Esophagus muscularis mucosa (tissue), 4 donors: ENCODE measurements around the gene RBM45. TPM values are rescaled to one million over a fixed set of nuclear protein-coding genes. Genes with fewer than 3 reads are reported as not detected.

Experiments used
- DNase-seq: peaks from one replicate; pipeline ENCODE4 v3.0.0-alpha.2; 2017; ENCODE audit errors: extremely low spot score
- H3K27ac ChIP-seq, 4 donors: fragments of 200-600 bp; sonication (generic); replicated peaks in 1 of 4; 1 replicate in 3 of 4; 2 replicates in 1 of 4; pipeline ENCODE4 v1.5.1; 2016 to 2019; ENCODE audit warnings: mild to moderate bottlenecking in 1 of 4
- H3K27me3 ChIP-seq, 4 donors: fragments of 200-600 bp; sonication (generic); one replicate each; pipeline versions ENCODE4 v1.5.1 to v1.6.0; 2016 to 2019
- H3K36me3 ChIP-seq, 4 donors: fragments of 200-600 bp; sonication (generic); one replicate each; pipeline ENCODE4 v1.5.1; 2016 to 2019
- H3K4me1 ChIP-seq, 4 donors: fragments of 200-600 bp; sonication (generic); one replicate each; pipeline ENCODE4 v1.5.1; 2016 to 2019
- H3K4me3 ChIP-seq, 4 donors: fragments of 200-600 bp; sonication (generic); 1 replicate in 2 of 4; 2 replicates in 2 of 4; pipeline ENCODE4 v1.5.1; 2016 to 2019; ENCODE audit warnings: mild to moderate bottlenecking in 4 of 4, moderate library complexity in 1 of 4
- H3K9me3 ChIP-seq, 4 donors: fragments of 200-600 bp; sonication (generic); 1 replicate in 3 of 4; 2 replicates in 1 of 4; pipeline ENCODE4 v1.5.1; 2016 to 2019
- CTCF ChIP-seq, 3 experiments: fragments of 200-600 bp in 2 of 3; fragments of 450-650 bp in 1 of 3; sonication (generic) in 2 of 3; IDR thresholded peaks; one replicate each; pipeline ENCODE4 v1.5.1; 2017 to 2019; ENCODE audit warnings: antibody characterized with exemption in 3 of 3, mild to moderate bottlenecking in 2 of 3, moderate library complexity in 1 of 3
- EP300 ChIP-seq: sonication (generic); formaldehyde crosslinking; IDR thresholded peaks from one replicate; pipeline ENCODE4 v1.6.1; 2017; ENCODE audit warnings: antibody characterized with exemption
- POLR2A ChIP-seq: fragments of 450-650 bp; IDR thresholded peaks from one replicate; pipeline ENCODE4 v1.6.1; 2017; ENCODE audit warnings: antibody characterized with exemption, moderate library complexity, mild to moderate bottlenecking, low read depth
- POLR2AphosphoS5 ChIP-seq, 2 donors: sonication (generic); formaldehyde crosslinking; IDR thresholded peaks; one replicate each; pipeline ENCODE4 v1.6.1; 2017; ENCODE audit warnings: antibody characterized with exemption in 2 of 2
- WGBS: methylation state at CpG from one replicate; pipeline ENCODE4 v1.1.5; 2018; 5-methylcytosine and 5-hydroxymethylcytosine counted together
- intact Hi-C: fragments of 100-400 bp; cut with DNase I; formaldehyde crosslinking; loops from one replicate; pipeline ENCODE4 v1.15.1; 2023
- total RNA-seq, 4 donors: library from RNA; depleted of rRNA; stranded (reverse); fragments of >200 nt; gene quantifications; one replicate each; pipeline versions ENCODE4 v1.1.0 to v1.2.1, GENCODE V29; 2016

RBM45 gene
- total RNA-seq, 4 donors from 2014 or later: 5.6 to 13.7 (median 7.4) TPM

DNA sequence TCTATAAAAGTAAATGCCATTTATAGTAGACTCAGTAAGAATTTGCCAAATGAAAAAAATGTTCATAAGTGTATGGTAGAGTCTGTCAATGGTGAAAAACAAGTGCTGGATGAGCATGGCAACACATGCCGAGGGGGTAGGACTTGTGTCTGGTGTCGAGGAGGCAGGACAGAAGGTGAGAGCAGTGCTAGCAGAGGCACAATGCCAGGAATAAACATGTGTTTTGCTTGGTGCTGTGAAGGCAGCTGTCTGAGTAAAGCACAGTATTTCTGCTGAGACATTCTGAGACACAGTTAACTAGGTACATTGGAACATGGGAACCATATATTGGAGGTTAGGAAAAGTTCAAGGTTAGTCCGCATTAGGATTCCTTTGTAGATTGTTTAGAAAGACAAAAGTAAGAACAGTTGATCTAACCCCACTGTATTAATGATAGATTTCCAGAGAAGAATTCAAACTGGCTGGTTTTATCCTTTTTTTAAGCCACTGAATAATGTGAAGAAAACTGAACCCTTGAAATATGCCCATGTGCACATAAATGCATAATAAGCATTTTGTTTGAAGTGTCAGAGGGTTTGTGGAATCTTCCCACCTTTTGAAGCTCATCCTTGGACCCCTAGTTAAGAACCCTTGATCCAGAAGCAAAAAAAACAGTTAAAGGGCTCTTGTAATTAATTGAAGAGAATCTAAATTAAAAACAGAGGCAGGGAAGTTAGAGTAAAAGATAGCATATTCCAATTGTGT lies 7.1 kb downstream of the RBM45 start:
- Histone ChIP-seq H3K36me3 (peaks cover 10 to 59% (median 30%) of the 10 kb centered on the region in 4 donors), H3K27ac (no peak overlapping the region), H3K27me3 (no peaks in the 10 kb centered on the region), H3K9me3 (no peaks in the 10 kb centered on the region), H3K4me3 (no peak overlapping the region), H3K4me1 (no peaks in the 10 kb centered on the region)
- no peak for DNase-seq
- TF ChIP-seq POLR2A: no peak
- no peak for TF ChIP-seq CTCF (IDR thresholded peaks at IDR 0.05)
- TF ChIP-seq POLR2AphosphoS5 (IDR thresholded peaks at IDR 0.05): no peak
- no peak for TF ChIP-seq EP300
- intact Hi-C loops: no loop called here
- 91% methylated on average over 3 of the region's 3 CpGs for WGBS

GRCh38 chr2:178123163-178123562 lies 10.9 kb downstream of the RBM45 start:
- peaks cover 16 to 87% (median 46%) of the 10 kb centered on the region in 4 donors for H3K36me3 ChIP-seq
- no peaks in the 10 kb centered on the region for H3K9me3 ChIP-seq

DNA sequence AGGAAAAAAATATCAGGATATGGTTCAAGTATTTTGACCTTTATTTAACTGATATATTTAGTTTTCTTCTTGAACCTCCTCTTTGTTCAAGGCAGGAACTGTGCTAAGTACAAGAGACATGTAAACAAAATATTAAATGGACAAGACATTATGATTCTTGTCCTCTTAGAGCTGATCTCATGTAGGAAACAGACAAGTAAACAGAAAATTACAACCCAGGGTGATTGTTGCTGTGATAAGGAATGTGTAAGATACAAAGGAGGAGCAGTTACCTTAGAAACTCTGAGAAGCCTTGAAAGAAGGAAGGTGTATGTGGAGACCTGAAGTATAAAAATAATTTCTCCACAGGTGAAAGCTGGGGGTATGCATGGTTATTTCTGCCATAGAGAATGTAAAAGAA lies 12.9 kb downstream of the RBM45 start:
- H3K9me3 ChIP-seq: no peaks in the 10 kb centered on the region
- no peak overlapping the region for H3K4me3 ChIP-seq
- peaks cover 19 to 94% (median 51%) of the 10 kb centered on the region in 4 donors for H3K36me3 ChIP-seq
- TF ChIP-seq CTCF (IDR thresholded peaks at IDR 0.05): no peak
- no peak for TF ChIP-seq POLR2A
- TF ChIP-seq EP300: no peak
- no peak for TF ChIP-seq POLR2AphosphoS5 (IDR thresholded peaks at IDR 0.05)
- intact Hi-C loops: no loop called here
- DNase-seq: no peak
- no peak overlapping the region for H3K27ac ChIP-seq
- no peaks in the 10 kb centered on the region for H3K27me3 ChIP-seq
- H3K4me1 ChIP-seq: no peaks in the 10 kb centered on the region

More at GRCh38 chr2:178123163-178123562, 10.9 kb downstream of the RBM45 start:
- Histone ChIP-seq H3K27me3 (no peaks in the 10 kb centered on the region), H3K4me1 (no peaks in the 10 kb centered on the region), H3K27ac (no peak overlapping the region), H3K4me3 (no peak overlapping the region)
- 95% methylated on average over 2 of the region's 2 CpGs for WGBS
- DNase-seq: no peak
- intact Hi-C loops: no loop called here
- TF ChIP-seq POLR2A: no peak
- no peak for TF ChIP-seq POLR2AphosphoS5 (IDR thresholded peaks at IDR 0.05)
- TF ChIP-seq CTCF (IDR thresholded peaks at IDR 0.05): no peak
- TF ChIP-seq EP300: no peak

DNA sequence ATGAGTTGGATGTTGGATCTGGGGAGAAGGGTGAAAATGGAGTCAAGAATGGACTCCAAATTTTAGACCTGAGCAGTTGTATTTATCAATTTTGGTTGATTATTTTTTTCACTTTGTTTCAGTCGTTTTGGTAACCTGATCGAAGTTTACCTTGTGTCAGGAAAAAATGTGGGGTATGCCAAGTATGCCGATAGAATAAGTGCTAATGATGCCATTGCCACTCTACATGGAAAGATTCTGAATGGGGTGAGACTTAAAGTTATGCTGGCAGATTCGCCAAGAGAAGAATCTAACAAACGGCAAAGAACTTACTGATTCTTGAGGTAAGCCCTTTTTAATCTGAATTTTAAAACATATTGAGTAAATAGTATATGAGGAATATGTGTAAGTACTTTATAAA lies 13.6 kb downstream of the RBM45 start:
- H3K36me3 ChIP-seq: peaks cover 21 to 89% (median 47%) of the 10 kb centered on the region in 4 donors
- H3K4me1 ChIP-seq: no peaks in the 10 kb centered on the region
- DNase-seq: no peak
- H3K27ac ChIP-seq: no peak overlapping the region
- no peak overlapping the region for H3K4me3 ChIP-seq
- H3K9me3 ChIP-seq: no peaks in the 10 kb centered on the region
- no peaks in the 10 kb centered on the region for H3K27me3 ChIP-seq
- 66% methylated on average over 5 of the region's 5 CpGs for WGBS
- intact Hi-C loops: no loop called here
- no peak for TF ChIP-seq POLR2A
- no peak for TF ChIP-seq EP300
- no peak for TF ChIP-seq POLR2AphosphoS5 (IDR thresholded peaks at IDR 0.05)

DNA sequence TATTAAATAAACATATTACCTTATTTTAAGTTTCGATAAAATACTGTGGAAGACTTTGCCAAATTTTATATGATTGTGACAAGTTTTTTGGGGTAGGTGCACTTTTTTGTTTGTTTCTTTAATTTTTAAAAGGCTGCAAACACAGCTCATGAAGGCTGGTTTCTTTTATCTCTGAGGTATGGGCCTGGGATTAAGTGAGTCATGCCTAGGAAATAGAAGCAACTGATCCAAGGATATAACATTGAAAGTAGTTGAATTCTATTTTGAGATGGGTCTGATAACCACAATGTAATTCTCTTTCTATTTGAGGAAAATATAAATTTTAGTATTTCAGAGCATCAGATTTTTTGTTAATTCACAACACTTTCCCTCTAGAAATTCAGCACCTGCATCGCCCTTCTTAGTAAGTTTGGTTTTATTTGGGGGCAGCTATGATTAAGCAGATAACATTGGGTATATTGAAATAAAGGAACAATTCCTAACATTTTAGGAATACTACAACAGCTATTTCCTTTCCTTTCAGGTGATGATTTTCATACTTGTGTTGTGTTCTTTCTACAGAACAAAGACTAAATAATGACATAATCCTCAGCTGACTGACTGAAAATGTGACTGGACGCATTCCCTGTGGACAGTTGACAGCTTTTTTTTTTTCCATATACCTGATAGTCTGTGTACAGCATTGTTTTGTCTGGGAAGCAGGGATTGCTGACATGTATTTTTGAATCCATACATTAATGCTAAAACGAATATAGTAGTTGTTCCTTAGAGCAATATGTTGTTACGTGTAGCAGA lies 16.8 kb downstream of the RBM45 start:
- H3K4me3 ChIP-seq: no peak overlapping the region
- no peak overlapping the region for H3K27ac ChIP-seq
- H3K27me3 ChIP-seq: no peaks in the 10 kb centered on the region
- intact Hi-C loops: no loop called here
- DNase-seq: no peak
- no peak for TF ChIP-seq POLR2A
- no peak for TF ChIP-seq POLR2AphosphoS5 (IDR thresholded peaks at IDR 0.05)
- TF ChIP-seq EP300: no peak
- TF ChIP-seq CTCF (IDR thresholded peaks at IDR 0.05): no peak
- WGBS: 95% methylated on average over 5 of the region's 5 CpGs
- H3K36me3 ChIP-seq: peaks cover 12 to 65% (median 31%) of the 10 kb centered on the region in 4 donors
- no peaks in the 10 kb centered on the region for H3K9me3 ChIP-seq
- H3K4me1 ChIP-seq: no peaks in the 10 kb centered on the region
